IMR-90 (cell line): ENCODE results near the gene TRIO. TPM values are rescaled to one million over a fixed set of nuclear protein-coding genes. Genes with fewer than 3 reads are reported as not detected.

Experiments
- ATAC-seq: fragments of 200-7000 bp; cut with Tn5 transposase; 2 replicates; pipeline ENCODE4 v1.9.1; 2020; ENCODE audit warnings: low read depth, mild to moderate bottlenecking, moderate library complexity
- BruUV-seq: library from RNA; stranded (reverse); fragments of 400-500 nt; replicated peaks from 2 replicates; lab custom pipeline; 2021; lab: Mats Ljungman, UMichigan
- CTCF ChIA-PET: fragments of 300-600 bp; formaldehyde crosslinking; extraction: SDS; loops from one replicate; lab custom pipeline; 2021; ENCODE audit warnings: antibody characterized with exemption; lab: Yijun Ruan, JAX
- POLR2A ChIA-PET: fragments of 300-600 bp; sonication (Branson Sonifier 250); formaldehyde crosslinking; loops from one replicate; lab custom pipeline; 2022; ENCODE audit warnings: antibody characterized with exemption; ENCODE audit not compliant: unreplicated experiment; lab: Charles Lee
- DNase-seq: peaks from one replicate; pipeline ENCODE4 v3.0.0; 2013
- H2AFZ ChIP-seq: replicated peaks from 2 replicates; pipeline ENCODE3; 2013; ENCODE audit warnings: low read length, mild to moderate bottlenecking; ENCODE audit not compliant: poor library complexity
- H2AK5ac ChIP-seq: 2 replicates; pipeline ENCODE4 v1.6.1; 2013; ENCODE audit warnings: low read depth, low read length, inconsistent platforms
- H2AK9ac ChIP-seq: replicated peaks from 2 replicates; pipeline ENCODE3; 2013; ENCODE audit warnings: mild to moderate bottlenecking, low read depth, low read length, moderate library complexity; ENCODE audit not compliant: poor library complexity
- H2BK120ac ChIP-seq: 2 replicates; pipeline ENCODE4 v1.6.1; 2013; ENCODE audit warnings: low read depth, low read length, inconsistent platforms
- H2BK15ac ChIP-seq: 3 replicates; pipeline ENCODE4 v1.6.1; 2013; ENCODE audit warnings: low read depth, low read length, inconsistent platforms
- H2BK20ac ChIP-seq: 2 replicates; pipeline ENCODE4 v1.6.1; 2013; ENCODE audit warnings: low read depth, mild to moderate bottlenecking, inconsistent platforms, low read length, moderate library complexity
- H2BK5ac ChIP-seq: 2 replicates; pipeline ENCODE4 v1.6.1; 2013; ENCODE audit warnings: mild to moderate bottlenecking, low read depth, low read length, inconsistent platforms; ENCODE audit not compliant: poor library complexity, severe bottlenecking
- H3K14ac ChIP-seq: replicated peaks from 2 replicates; pipeline ENCODE4 v1.6.1; 2013; ENCODE audit warnings: low read depth, low read length, inconsistent platforms
- H3K18ac ChIP-seq: 2 replicates; pipeline ENCODE4 v1.6.1; 2013; ENCODE audit warnings: low read depth, low read length, control low read depth
- H3K23ac ChIP-seq: 2 replicates; pipeline ENCODE4 v1.6.1; 2013; ENCODE audit warnings: low read depth, low read length, inconsistent platforms
- H3K27ac ChIP-seq: 2 replicates; pipeline ENCODE4 v1.5.1; 2013; ENCODE audit warnings: mild to moderate bottlenecking, control low read depth, low read length; ENCODE audit not compliant: insufficient read depth
- H3K27me3 ChIP-seq: 2 replicates; pipeline ENCODE4 v1.6.1; 2013; ENCODE audit warnings: low read length; ENCODE audit not compliant: control insufficient read depth, insufficient read depth
- H3K36me3 ChIP-seq: 2 replicates; pipeline ENCODE4 v1.6.1; 2013; ENCODE audit warnings: low read length, mixed read lengths; ENCODE audit not compliant: control insufficient read depth, insufficient read depth
- H3K4ac ChIP-seq: 2 replicates; pipeline ENCODE4 v1.6.1; 2013; ENCODE audit warnings: low read depth, low read length, inconsistent platforms
- H3K4me1 ChIP-seq: 2 replicates; pipeline ENCODE4 v1.6.1; 2013; ENCODE audit warnings: low read length, mixed read lengths; ENCODE audit not compliant: control insufficient read depth, insufficient read depth
- H3K4me2 ChIP-seq: 2 replicates; pipeline ENCODE4 v1.6.1; 2013; ENCODE audit warnings: low read depth, mild to moderate bottlenecking, control low read depth, low read length, moderate library complexity
- H3K4me3 ChIP-seq: 2 replicates; pipeline ENCODE4 v1.5.1; 2013; ENCODE audit warnings: low read depth, mild to moderate bottlenecking, control low read depth, low read length, moderate library complexity; ENCODE audit not compliant: insufficient read depth
- H3K56ac ChIP-seq: 2 replicates; pipeline ENCODE4 v1.6.1; 2013; ENCODE audit warnings: low read length, inconsistent platforms; ENCODE audit not compliant: insufficient read depth; ENCODE audit errors: extremely low read depth
- H3K79me1 ChIP-seq, 2 experiments: 2 replicates each; pipeline ENCODE4 v1.6.1; 2013; ENCODE audit warnings: low read length in 2 of 2, inconsistent platforms in 1 of 2, low read depth in 1 of 2
- H3K9ac ChIP-seq: 2 replicates; pipeline ENCODE4 v1.6.1; 2013; ENCODE audit warnings: low read depth, low read length, control low read depth
- H3K9me1 ChIP-seq: 2 replicates; pipeline ENCODE4 v1.6.1; 2013; ENCODE audit warnings: low read length, inconsistent platforms; ENCODE audit not compliant: insufficient read depth
- H3K9me3 ChIP-seq: 2 replicates; pipeline ENCODE4 v1.6.1; 2013; ENCODE audit warnings: low read length; ENCODE audit not compliant: control insufficient read depth, insufficient read depth
- H4K20me1 ChIP-seq: 2 replicates; pipeline ENCODE4 v1.6.1; 2013; ENCODE audit warnings: low read length, inconsistent platforms; ENCODE audit not compliant: insufficient read depth
- H4K5ac ChIP-seq: 2 replicates; pipeline ENCODE4 v1.6.1; 2013; ENCODE audit warnings: mild to moderate bottlenecking, low read depth, low read length, control low read depth
- H4K8ac ChIP-seq, 2 experiments: 2 replicates each; pipeline ENCODE4 v1.6.1; 2013; ENCODE audit warnings: low read depth in 2 of 2, low read length in 2 of 2, control low read depth in 1 of 2, inconsistent platforms in 1 of 2
- H4K91ac ChIP-seq: 2 replicates; pipeline ENCODE4 v1.6.1; 2013; ENCODE audit warnings: low read depth, low read length, inconsistent platforms; ENCODE audit not compliant: insufficient read depth
- FOS ChIP-seq: fragments of 150-350 bp; IDR thresholded peaks from 2 replicates; pipeline ENCODE4 v1.6.1; 2016; ENCODE audit warnings: low read depth, low read length
- MAFK ChIP-seq: IDR thresholded peaks from 2 replicates; pipeline ENCODE4 v1.6.1; 2012; ENCODE audit warnings: low read depth, low read length, improper control_type of control experiment
- RCOR1 ChIP-seq: IDR thresholded peaks from 2 replicates; pipeline ENCODE4 v1.6.1; 2012; ENCODE audit warnings: mild to moderate bottlenecking, low read length, improper control_type of control experiment; ENCODE audit not compliant: insufficient replicate concordance
- RFX5 ChIP-seq: IDR thresholded peaks from 2 replicates; pipeline ENCODE4 v1.8.0; 2012; ENCODE audit warnings: low read depth, mild to moderate bottlenecking, low read length, moderate library complexity
- SMC3 ChIP-seq: fragments of 150-350 bp; IDR thresholded peaks from 2 replicates; pipeline ENCODE4 v1.6.1; 2016; ENCODE audit warnings: low read depth, mild to moderate bottlenecking, antibody characterized with exemption, low read length, moderate library complexity
- WGBS, 2 experiments: methylation state at CpG; one replicate each; pipeline versions ENCODE4 v1.1.5 to v1.1.7; 2013; ENCODE audit warnings: missing lambda C conversion rate in 2 of 2; ENCODE audit not compliant: insufficient read length in 1 of 2; ENCODE audit errors: extremely low coverage in 2 of 2; 5-methylcytosine and 5-hydroxymethylcytosine counted together
- dilution Hi-C: fragments of 300-500 bp; cut with HindIII; formaldehyde crosslinking; loops from one replicate; pipeline ENCODE4 v1.14.3; 2018; ENCODE audit warnings: low sequenced_read_pairs; ENCODE audit not compliant: unreplicated experiment
- in situ Hi-C: fragments of 300-500 bp; cut with MboI; formaldehyde crosslinking; loops from 3 replicates; pipeline ENCODE4 v1.14.3; 2019; ENCODE audit warnings: low sequenced_read_pairs, inconsistent platforms, mixed read lengths
- intact Hi-C: fragments of 100-400 bp; cut with micrococcal nuclease; formaldehyde crosslinking; loops from 2 replicates; pipeline ENCODE4 v1.10.0; 2022
- polyA plus RNA-seq, 3 experiments: library from polyadenylated mRNA; depleted of rRNA; stranded (reverse); fragments of >200 nt; gene quantifications; 2 replicates each; pipeline ENCODE4 v1.2.3, GENCODE V29; 2012; ENCODE audit warnings: low replicate concordance in 1 of 3
- total RNA-seq: library from RNA; depleted of rRNA; stranded (reverse); fragments of >200 nt; gene quantifications from 2 replicates; pipeline ENCODE4 v1.2.3, GENCODE V29; 2012
- TF ChIP-seq, protein P1 (sequence below): fragments of 150-350 bp; IDR thresholded peaks from 2 replicates; pipeline ENCODE4 v1.6.1; 2016; ENCODE audit warnings: low read depth, mild to moderate bottlenecking, low read length, moderate library complexity, borderline replicate concordance

The TRIO gene
- total and polyA plus RNA-seq, 2 of the 4 experiments (the other 2 are of a cell fraction): 206 to 522 TPM

DNA sequence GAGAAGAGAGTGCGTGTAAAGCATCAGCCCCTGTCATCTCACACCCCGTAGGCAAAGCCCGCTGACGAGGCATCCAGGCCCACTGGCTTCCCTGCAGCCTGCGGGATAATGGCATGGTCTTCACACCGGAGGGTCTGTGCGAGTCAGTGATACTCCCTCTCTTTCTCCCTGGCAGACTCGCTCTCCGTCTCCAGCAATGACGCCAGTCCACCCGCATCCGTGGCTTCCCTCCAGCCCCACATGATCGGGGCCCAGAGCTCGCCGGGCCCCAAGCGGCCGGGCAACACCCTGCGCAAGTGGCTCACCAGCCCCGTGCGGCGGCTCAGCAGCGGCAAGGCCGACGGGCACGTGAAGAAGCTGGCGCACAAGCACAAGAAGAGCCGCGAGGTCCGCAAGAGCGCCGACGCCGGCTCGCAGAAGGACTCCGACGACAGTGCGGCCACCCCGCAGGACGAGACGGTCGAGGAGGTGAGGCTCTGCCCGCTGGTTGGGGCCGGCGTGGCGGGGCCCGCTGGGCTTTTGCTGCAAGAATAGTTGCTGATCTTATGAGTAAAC, 317.8 kb downstream of the TRIO start:
- BruUV-seq: no TSS peak
- H2BK120ac ChIP-seq: no peak overlapping the region
- WGBS, 2 experiments: 96% methylated on average over 29 of the region's 46 CpGs; no CpG with 5 or more reads in 1 of the 2 experiments
- no peak overlapping the region for H2BK15ac ChIP-seq
- ChIA-PET POLR2A (no interaction called here), CTCF (interaction anchor here (0.6 kb wide), 1 partner anchor 9 kb away, joined by 3 read pairs; no protein-coding TSS in a partner anchor)
- in situ Hi-C loops (no loop called here), dilution Hi-C loops (no loop called here), intact Hi-C loops (no loop called here)
- H3K27ac ChIP-seq: no peak overlapping the region
- ATAC-seq: no peak
- H3K27me3 ChIP-seq: no peaks in the 10 kb centered on the region
- no peak for TF ChIP-seq RCOR1
- TF ChIP-seq, protein P1, sequence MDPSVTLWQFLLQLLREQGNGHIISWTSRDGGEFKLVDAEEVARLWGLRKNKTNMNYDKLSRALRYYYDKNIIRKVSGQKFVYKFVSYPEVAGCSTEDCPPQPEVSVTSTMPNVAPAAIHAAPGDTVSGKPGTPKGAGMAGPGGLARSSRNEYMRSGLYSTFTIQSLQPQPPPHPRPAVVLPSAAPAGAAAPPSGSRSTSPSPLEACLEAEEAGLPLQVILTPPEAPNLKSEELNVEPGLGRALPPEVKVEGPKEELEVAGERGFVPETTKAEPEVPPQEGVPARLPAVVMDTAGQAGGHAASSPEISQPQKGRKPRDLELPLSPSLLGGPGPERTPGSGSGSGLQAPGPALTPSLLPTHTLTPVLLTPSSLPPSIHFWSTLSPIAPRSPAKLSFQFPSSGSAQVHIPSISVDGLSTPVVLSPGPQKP: no peak
- no peak for TF ChIP-seq FOS
- TF ChIP-seq RFX5: no peak
- no peak for TF ChIP-seq MAFK
- no peak for TF ChIP-seq SMC3
- no peak overlapping the region for H2AFZ ChIP-seq
- no peak overlapping the region for H3K4me2 ChIP-seq
- no peak overlapping the region for H2BK20ac ChIP-seq
- H3K36me3 ChIP-seq: peaks cover 68% of the 10 kb centered on the region
- no peak overlapping the region for H3K56ac ChIP-seq
- H3K4me1 ChIP-seq: peaks cover 38% of the 10 kb centered on the region
- H4K20me1 ChIP-seq: peaks cover 96% of the 10 kb centered on the region
- H3K23ac ChIP-seq: no peak overlapping the region
- peaks cover 42 to 86% of the 10 kb centered on the region in 2 experiments for H3K79me1 ChIP-seq
- H3K9ac ChIP-seq: no peak overlapping the region
- H3K14ac ChIP-seq: no peak overlapping the region
- H2AK5ac ChIP-seq: no peak overlapping the region
- no peak for DNase-seq
- no peak overlapping the region for H3K4ac ChIP-seq
- H4K8ac ChIP-seq: no peak overlapping the region
- no peak overlapping the region for H4K5ac ChIP-seq
- H3K4me3 ChIP-seq: no peak overlapping the region
- H2AK9ac ChIP-seq: no peak overlapping the region
- no peaks in the 10 kb centered on the region for H3K9me3 ChIP-seq
- H3K18ac ChIP-seq: no peak overlapping the region
- no peak overlapping the region for H4K91ac ChIP-seq
- H3K9me1 ChIP-seq: peaks cover 46% of the 10 kb centered on the region
- H2BK5ac ChIP-seq: no peak overlapping the region
